Keratinocyte (primary cell): Measurements from ENCODE around the gene HJV. TPM values are rescaled to one million over a fixed set of nuclear protein-coding genes. Genes with fewer than 3 reads are reported as not detected.

Source experiments
- DNase-seq: peaks from one replicate; pipeline ENCODE4 v3.0.0-alpha.2; 2011; ENCODE audit warnings: low read depth, missing footprints, low spot score
- FAIRE-seq: peaks from 2 replicates; lab custom pipeline; 2011; peaks lifted over from hg19 to GRCh38; lab: Jason Lieb, UNC
- H2AFZ ChIP-seq: 2 replicates; pipeline ENCODE4 v1.6.0; 2012; ENCODE audit warnings: low read length, control low read depth, inconsistent platforms; ENCODE audit not compliant: control insufficient read depth
- H3K27ac ChIP-seq: 2 replicates; pipeline ENCODE4 v1.5.1; 2011; ENCODE audit warnings: low read length; ENCODE audit not compliant: control insufficient read depth, insufficient read depth
- H3K27me3 ChIP-seq: 3 replicates; pipeline ENCODE4 v1.6.0; 2011; ENCODE audit warnings: low read length; ENCODE audit not compliant: control insufficient read depth, insufficient read depth; ENCODE audit errors: extremely low read depth
- H3K36me3 ChIP-seq, 2 experiments: 2 replicates in 1 of 2; 3 replicates in 1 of 2; pipeline ENCODE4 v1.5.1; 2011; ENCODE audit warnings: low read length in 2 of 2, mild to moderate bottlenecking in 1 of 2; ENCODE audit not compliant: control insufficient read depth in 2 of 2, insufficient read depth in 2 of 2; ENCODE audit errors: extremely low read depth in 1 of 2
- H3K4me1 ChIP-seq: 3 replicates; pipeline ENCODE4 v1.5.1; 2011; ENCODE audit warnings: low read length; ENCODE audit not compliant: control insufficient read depth, insufficient read depth; ENCODE audit errors: extremely low read depth
- H3K4me2 ChIP-seq: 3 replicates; pipeline ENCODE4 v1.6.0; 2011; ENCODE audit warnings: low read depth, low read length; ENCODE audit not compliant: control insufficient read depth, insufficient read depth; ENCODE audit errors: extremely low read depth
- H3K4me3 ChIP-seq, 3 experiments: fragments of 200-600 bp in 1 of 3; sonication (generic) in 1 of 3; 2 replicates in 2 of 3; 3 replicates in 1 of 3; pipeline ENCODE4 v1.5.1; 2011 to 2016; ENCODE audit warnings: low read length in 3 of 3, mild to moderate bottlenecking in 3 of 3, control low read depth in 2 of 3, inconsistent platforms in 1 of 3, low read depth in 1 of 3, mixed read lengths in 1 of 3, mixed run types in 1 of 3, moderate library complexity in 1 of 3; ENCODE audit not compliant: control insufficient read depth in 2 of 3, insufficient read depth in 2 of 3; ENCODE audit errors: extremely low read depth in 1 of 3
- H3K79me2 ChIP-seq: 2 replicates; pipeline ENCODE4 v1.6.0; 2012; ENCODE audit warnings: low read length; ENCODE audit not compliant: control insufficient read depth, insufficient read depth
- H3K9ac ChIP-seq: 3 replicates; pipeline ENCODE4 v1.6.0; 2011; ENCODE audit warnings: low read length; ENCODE audit not compliant: control insufficient read depth, insufficient read depth; ENCODE audit errors: extremely low read depth
- H3K9me1 ChIP-seq: 3 replicates; pipeline ENCODE4 v1.6.0; 2011; ENCODE audit warnings: low read length; ENCODE audit not compliant: control insufficient read depth, insufficient read depth; ENCODE audit errors: extremely low read depth
- H3K9me3 ChIP-seq: 2 replicates; pipeline ENCODE4 v1.5.1; 2012; ENCODE audit warnings: low read depth, low read length; ENCODE audit not compliant: control insufficient read depth
- H4K20me1 ChIP-seq: 3 replicates; pipeline ENCODE4 v1.6.0; 2011; ENCODE audit warnings: low read length; ENCODE audit not compliant: control insufficient read depth, insufficient read depth; ENCODE audit errors: extremely low read depth
- CTCF ChIP-seq, 3 experiments: IDR thresholded peaks in 1 of 3; conservative IDR thresholded peaks in 1 of 3; optimal IDR thresholded peaks in 1 of 3; 2 replicates in 2 of 3; 3 replicates in 1 of 3; pipeline versions ENCODE3 to v1.5.1; 2011; ENCODE audit warnings: low read length in 3 of 3, mild to moderate bottlenecking in 3 of 3, moderate library complexity in 2 of 3, control low read depth in 1 of 3, inconsistent platforms in 1 of 3; ENCODE audit not compliant: insufficient read depth in 2 of 3; ENCODE audit errors: extremely low read depth in 1 of 3
- EZH2 ChIP-seq: IDR thresholded peaks from one replicate; pipeline ENCODE4 v1.6.1; 2012; ENCODE audit warnings: inconsistent platforms, mild to moderate bottlenecking, low read length, moderate library complexity
- dilution Hi-C: fragments of 300-500 bp; cut with MboI; formaldehyde crosslinking; loops from one replicate; pipeline ENCODE4 v1.7.0; 2020; ENCODE audit warnings: low sequenced_read_pairs; ENCODE audit not compliant: extremely low pct_ligation_motif_present
- polyA plus RNA-seq, 5 experiments: library from polyadenylated mRNA; depleted of rRNA in 3 of 5; stranded (reverse) in 3 of 5; stranded (forward) in 1 of 5; unstranded in 1 of 5; fragments of >200 nt; gene quantifications; 1 replicate in 1 of 5; 2 replicates in 3 of 5; 3 replicates in 1 of 5; pipeline versions ENCODE4 v1.2.1 to v1.2.3, GENCODE V29; 2011 to 2012; ENCODE audit warnings: missing spikeins in 2 of 5, low read depth in 1 of 5, low replicate concordance in 1 of 5

HJV gene
- polyA plus RNA-seq, 1 donor (not counting 4 experiments of a cell fraction or from before 2014, with no cell fraction given), result not detected

DNA sequence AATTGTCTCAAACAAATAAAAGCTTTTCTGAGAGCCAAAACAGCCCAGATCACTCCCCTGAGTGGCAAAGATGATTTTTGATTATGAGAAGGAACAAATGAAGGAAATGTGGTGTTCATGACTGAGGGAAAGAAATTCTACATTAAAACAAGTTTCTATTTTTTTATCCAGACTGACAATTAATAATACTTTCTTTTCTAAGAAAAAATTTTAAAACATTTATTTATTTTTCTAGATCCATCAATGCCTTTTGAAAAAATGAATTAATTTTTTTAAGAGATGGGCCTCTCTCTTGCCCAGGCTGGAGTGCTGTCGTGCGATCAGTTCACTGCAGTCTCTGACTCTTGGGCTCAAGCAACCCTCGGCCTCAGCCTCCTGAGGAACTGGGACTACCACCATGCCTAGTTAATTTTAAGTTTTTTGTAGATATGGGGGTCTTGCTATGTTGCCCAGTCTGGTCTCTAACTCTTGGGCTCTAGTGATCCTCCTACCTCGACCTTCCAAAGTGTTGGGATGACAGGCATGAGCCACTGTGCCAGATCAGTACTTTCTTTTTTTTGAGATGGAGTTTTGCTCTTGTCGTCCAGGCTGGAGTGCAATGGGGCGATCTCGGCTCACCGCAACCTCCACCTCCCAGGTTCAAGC lies 13.9 kb downstream of the HJV start:
- DNase-seq, result no peak
- no peak overlapping the region for H2AFZ ChIP-seq
- H3K9me1 ChIP-seq, result no peaks in the 10 kb centered on the region
- peaks cover 3% of the 10 kb centered on the region for H3K4me1 ChIP-seq
- dilution Hi-C loops, result no loop called here
- no peak overlapping the region for H3K9ac ChIP-seq
- H3K4me3 ChIP-seq, result no peak overlapping the region
- no peak overlapping the region for H3K27ac ChIP-seq
- H3K36me3 ChIP-seq, result no peaks in the 10 kb centered on the region
- TF ChIP-seq CTCF (optimal IDR thresholded peaks at IDR 0.05 in 1 of 3, IDR thresholded peaks at IDR 0.05 in 1 of 3, conservative IDR thresholded peaks at IDR 0.05 in 1 of 3; ENCODE audit: extremely low read depth in 1 of 3, insufficient read depth in 2 of 3, low read length in 3 of 3) (no peak), EZH2 (no peak)
- no peaks in the 10 kb centered on the region for H4K20me1 ChIP-seq
- no peak for FAIRE-seq
- H3K79me2 ChIP-seq, result no peaks in the 10 kb centered on the region
- H3K4me2 ChIP-seq, result peak overlapping the region; percentile 61
- H3K9me3 ChIP-seq, result no peaks in the 10 kb centered on the region
- no peaks in the 10 kb centered on the region for H3K27me3 ChIP-seq

GRCh38 chr1:146001709-146002108 lies 19.8 kb downstream of the HJV start:
- no peaks in the 10 kb centered on the region for H3K36me3 ChIP-seq
- no peak for TF ChIP-seq CTCF (optimal IDR thresholded peaks at IDR 0.05 in 1 of 3, IDR thresholded peaks at IDR 0.05 in 1 of 3, conservative IDR thresholded peaks at IDR 0.05 in 1 of 3; ENCODE audit: extremely low read depth in 1 of 3, insufficient read depth in 2 of 3, low read length in 3 of 3)
- no peak for TF ChIP-seq EZH2
- H3K4me1 ChIP-seq, result peaks cover 36% of the 10 kb centered on the region
- H3K27me3 ChIP-seq, result no peaks in the 10 kb centered on the region
- no peaks in the 10 kb centered on the region for H4K20me1 ChIP-seq
- FAIRE-seq, result no peak
- no peaks in the 10 kb centered on the region for H3K9me3 ChIP-seq
- H2AFZ ChIP-seq, result peak overlapping the region; percentile 68
- no peak for DNase-seq
- no peak overlapping the region for H3K4me3 ChIP-seq
- no peak overlapping the region for H3K4me2 ChIP-seq
- H3K9me1 ChIP-seq, result no peaks in the 10 kb centered on the region
- dilution Hi-C loops, result no loop called here
- no peaks in the 10 kb centered on the region for H3K79me2 ChIP-seq
- H3K27ac ChIP-seq, result peak overlapping the region; percentile 40
- no peak overlapping the region for H3K9ac ChIP-seq
